GM12878 (cell line): ENCODE data around the gene ADAMTS7.
A peak's percentile ranks its signal among the peaks of the same experiment; 100 is the strongest.
"Not testable (repeated sequence)": the region's sequence is repeated elsewhere in the genome, so short reads cannot be mapped to it uniquely, and the experiment has no call there.

Source experiments
- RB1 ChIP-seq: fragments of 450-650 bp; formaldehyde crosslinking; IDR thresholded peaks from 2 replicates; pipeline ENCODE4 v1.6.1; 2017; ENCODE audit warnings: mild to moderate bottlenecking, borderline replicate concordance
- TF ChIP-seq, protein P1 (sequence below), 3 experiments: IDR thresholded peaks in 2 of 3; conservative IDR thresholded peaks in 1 of 3; 2 replicates each; pipeline ENCODE4 v1.5.1; 2011; ENCODE audit warnings: low read depth in 3 of 3, low read length in 3 of 3, mild to moderate bottlenecking in 3 of 3, control low read depth in 2 of 3, moderate library complexity in 2 of 3, inconsistent platforms in 1 of 3, mixed read lengths in 1 of 3; ENCODE audit not compliant: control insufficient read depth in 2 of 3, insufficient read depth in 1 of 3; ENCODE audit errors: extremely low read depth in 1 of 3

DNA sequence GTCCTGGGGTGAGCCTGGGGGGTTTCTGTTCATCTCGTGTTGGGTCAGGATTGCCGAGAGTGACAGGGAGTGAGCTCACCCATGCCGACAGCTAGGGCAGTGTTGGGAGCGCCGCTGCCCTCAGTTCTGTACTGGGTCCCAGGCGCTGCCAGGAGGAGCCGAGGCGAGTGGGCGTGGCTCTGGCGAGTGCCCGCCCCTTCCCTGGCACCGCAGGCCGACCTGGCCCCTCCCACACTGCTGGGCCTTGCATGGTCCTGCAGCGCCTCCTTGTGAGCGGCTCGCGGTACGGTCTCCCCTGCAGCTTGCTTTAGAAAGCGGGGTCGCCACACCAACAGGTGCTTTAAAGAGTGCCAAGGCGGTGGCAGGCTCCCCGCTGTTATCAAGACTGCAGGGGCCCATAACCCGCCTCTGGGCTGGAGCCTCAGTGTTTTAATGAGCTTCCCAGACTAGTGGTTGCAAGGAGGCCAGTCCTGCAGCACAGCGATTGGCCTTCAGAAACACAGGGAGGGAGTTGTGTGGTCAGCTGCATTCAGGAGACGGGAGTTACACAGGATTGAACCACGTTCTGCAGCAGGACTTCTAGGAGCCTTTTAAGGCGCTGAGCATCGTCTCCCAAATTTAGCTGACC is 60.2 kb downstream of the ADAMTS7 start:
- not testable (repeated sequence) for TF ChIP-seq RB1
- TF ChIP-seq, protein P1, sequence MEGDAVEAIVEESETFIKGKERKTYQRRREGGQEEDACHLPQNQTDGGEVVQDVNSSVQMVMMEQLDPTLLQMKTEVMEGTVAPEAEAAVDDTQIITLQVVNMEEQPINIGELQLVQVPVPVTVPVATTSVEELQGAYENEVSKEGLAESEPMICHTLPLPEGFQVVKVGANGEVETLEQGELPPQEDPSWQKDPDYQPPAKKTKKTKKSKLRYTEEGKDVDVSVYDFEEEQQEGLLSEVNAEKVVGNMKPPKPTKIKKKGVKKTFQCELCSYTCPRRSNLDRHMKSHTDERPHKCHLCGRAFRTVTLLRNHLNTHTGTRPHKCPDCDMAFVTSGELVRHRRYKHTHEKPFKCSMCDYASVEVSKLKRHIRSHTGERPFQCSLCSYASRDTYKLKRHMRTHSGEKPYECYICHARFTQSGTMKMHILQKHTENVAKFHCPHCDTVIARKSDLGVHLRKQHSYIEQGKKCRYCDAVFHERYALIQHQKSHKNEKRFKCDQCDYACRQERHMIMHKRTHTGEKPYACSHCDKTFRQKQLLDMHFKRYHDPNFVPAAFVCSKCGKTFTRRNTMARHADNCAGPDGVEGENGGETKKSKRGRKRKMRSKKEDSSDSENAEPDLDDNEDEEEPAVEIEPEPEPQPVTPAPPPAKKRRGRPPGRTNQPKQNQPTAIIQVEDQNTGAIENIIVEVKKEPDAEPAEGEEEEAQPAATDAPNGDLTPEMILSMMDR (IDR thresholded peaks at IDR 0.05 in 2 of 3, conservative IDR thresholded peaks at IDR 0.05 in 1 of 3; ENCODE audit: control insufficient read depth in 2 of 3, extremely low read depth in 1 of 3, insufficient read depth in 1 of 3, low read depth in 3 of 3, low read length in 3 of 3) = peak; percentile 62 to 79 (median 76)
